Measurements from ENCODE around the gene TMEM201. TPM values are rescaled to one million over a fixed set of nuclear protein-coding genes. Genes with fewer than 3 reads are reported as not detected.

Gene TMEM201
- total and polyA plus RNA-seq, 2 of the 8 experiments (the other 6 are each of a cell fraction or from before 2014, with no cell fraction given), result 8.2 to 27.1 TPM

- TF ChIP-seq, protein P1, sequence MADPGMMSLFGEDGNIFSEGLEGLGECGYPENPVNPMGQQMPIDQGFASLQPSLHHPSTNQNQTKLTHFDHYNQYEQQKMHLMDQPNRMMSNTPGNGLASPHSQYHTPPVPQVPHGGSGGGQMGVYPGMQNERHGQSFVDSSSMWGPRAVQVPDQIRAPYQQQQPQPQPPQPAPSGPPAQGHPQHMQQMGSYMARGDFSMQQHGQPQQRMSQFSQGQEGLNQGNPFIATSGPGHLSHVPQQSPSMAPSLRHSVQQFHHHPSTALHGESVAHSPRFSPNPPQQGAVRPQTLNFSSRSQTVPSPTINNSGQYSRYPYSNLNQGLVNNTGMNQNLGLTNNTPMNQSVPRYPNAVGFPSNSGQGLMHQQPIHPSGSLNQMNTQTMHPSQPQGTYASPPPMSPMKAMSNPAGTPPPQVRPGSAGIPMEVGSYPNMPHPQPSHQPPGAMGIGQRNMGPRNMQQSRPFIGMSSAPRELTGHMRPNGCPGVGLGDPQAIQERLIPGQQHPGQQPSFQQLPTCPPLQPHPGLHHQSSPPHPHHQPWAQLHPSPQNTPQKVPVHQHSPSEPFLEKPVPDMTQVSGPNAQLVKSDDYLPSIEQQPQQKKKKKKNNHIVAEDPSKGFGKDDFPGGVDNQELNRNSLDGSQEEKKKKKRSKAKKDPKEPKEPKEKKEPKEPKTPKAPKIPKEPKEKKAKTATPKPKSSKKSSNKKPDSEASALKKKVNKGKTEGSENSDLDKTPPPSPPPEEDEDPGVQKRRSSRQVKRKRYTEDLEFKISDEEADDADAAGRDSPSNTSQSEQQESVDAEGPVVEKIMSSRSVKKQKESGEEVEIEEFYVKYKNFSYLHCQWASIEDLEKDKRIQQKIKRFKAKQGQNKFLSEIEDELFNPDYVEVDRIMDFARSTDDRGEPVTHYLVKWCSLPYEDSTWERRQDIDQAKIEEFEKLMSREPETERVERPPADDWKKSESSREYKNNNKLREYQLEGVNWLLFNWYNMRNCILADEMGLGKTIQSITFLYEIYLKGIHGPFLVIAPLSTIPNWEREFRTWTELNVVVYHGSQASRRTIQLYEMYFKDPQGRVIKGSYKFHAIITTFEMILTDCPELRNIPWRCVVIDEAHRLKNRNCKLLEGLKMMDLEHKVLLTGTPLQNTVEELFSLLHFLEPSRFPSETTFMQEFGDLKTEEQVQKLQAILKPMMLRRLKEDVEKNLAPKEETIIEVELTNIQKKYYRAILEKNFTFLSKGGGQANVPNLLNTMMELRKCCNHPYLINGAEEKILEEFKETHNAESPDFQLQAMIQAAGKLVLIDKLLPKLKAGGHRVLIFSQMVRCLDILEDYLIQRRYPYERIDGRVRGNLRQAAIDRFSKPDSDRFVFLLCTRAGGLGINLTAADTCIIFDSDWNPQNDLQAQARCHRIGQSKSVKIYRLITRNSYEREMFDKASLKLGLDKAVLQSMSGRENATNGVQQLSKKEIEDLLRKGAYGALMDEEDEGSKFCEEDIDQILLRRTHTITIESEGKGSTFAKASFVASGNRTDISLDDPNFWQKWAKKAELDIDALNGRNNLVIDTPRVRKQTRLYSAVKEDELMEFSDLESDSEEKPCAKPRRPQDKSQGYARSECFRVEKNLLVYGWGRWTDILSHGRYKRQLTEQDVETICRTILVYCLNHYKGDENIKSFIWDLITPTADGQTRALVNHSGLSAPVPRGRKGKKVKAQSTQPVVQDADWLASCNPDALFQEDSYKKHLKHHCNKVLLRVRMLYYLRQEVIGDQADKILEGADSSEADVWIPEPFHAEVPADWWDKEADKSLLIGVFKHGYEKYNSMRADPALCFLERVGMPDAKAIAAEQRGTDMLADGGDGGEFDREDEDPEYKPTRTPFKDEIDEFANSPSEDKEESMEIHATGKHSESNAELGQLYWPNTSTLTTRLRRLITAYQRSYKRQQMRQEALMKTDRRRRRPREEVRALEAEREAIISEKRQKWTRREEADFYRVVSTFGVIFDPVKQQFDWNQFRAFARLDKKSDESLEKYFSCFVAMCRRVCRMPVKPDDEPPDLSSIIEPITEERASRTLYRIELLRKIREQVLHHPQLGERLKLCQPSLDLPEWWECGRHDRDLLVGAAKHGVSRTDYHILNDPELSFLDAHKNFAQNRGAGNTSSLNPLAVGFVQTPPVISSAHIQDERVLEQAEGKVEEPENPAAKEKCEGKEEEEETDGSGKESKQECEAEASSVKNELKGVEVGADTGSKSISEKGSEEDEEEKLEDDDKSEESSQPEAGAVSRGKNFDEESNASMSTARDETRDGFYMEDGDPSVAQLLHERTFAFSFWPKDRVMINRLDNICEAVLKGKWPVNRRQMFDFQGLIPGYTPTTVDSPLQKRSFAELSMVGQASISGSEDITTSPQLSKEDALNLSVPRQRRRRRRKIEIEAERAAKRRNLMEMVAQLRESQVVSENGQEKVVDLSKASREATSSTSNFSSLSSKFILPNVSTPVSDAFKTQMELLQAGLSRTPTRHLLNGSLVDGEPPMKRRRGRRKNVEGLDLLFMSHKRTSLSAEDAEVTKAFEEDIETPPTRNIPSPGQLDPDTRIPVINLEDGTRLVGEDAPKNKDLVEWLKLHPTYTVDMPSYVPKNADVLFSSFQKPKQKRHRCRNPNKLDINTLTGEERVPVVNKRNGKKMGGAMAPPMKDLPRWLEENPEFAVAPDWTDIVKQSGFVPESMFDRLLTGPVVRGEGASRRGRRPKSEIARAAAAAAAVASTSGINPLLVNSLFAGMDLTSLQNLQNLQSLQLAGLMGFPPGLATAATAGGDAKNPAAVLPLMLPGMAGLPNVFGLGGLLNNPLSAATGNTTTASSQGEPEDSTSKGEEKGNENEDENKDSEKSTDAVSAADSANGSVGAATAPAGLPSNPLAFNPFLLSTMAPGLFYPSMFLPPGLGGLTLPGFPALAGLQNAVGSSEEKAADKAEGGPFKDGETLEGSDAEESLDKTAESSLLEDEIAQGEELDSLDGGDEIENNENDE (IDR thresholded peaks at IDR 0.05; ENCODE audit: insufficient replicate concordance, low read length), result no peak
- TF ChIP-seq SIRT6 (IDR thresholded peaks at IDR 0.05; ENCODE audit: low read length) (no peak), ATF2 (IDR thresholded peaks at IDR 0.05; ENCODE audit: low read length) (no peak), GABPA (IDR thresholded peaks at IDR 0.05; ENCODE audit: borderline replicate concordance, insufficient read depth, low read length) (no peak), PHF8 (conservative IDR thresholded peaks at IDR 0.05; ENCODE audit: low read depth, low read length) (no peak), TCF12 (IDR thresholded peaks at IDR 0.05; ENCODE audit: low read depth, low read length) (no peak), EP300 (IDR thresholded peaks at IDR 0.05; ENCODE audit: borderline replicate concordance in 1 of 2, low read depth in 2 of 2, low read length in 2 of 2) (no peak), SIX5 (IDR thresholded peaks at IDR 0.05; ENCODE audit: low read depth, low read length) (no peak), ASH2L (IDR thresholded peaks at IDR 0.05; ENCODE audit: low read length) (no peak), TBP (IDR thresholded peaks at IDR 0.05; ENCODE audit: low read depth, low read length) (no peak)
Observed at GRCh38 chr1:9605946-9606455, 17.3 kb downstream of the TMEM201 start (continued).
